Esophagus squamous epithelium (tissue), 4 donors: ENCODE measurements around the gene SCPEP1.

Experiments used
- POLR2A ChIP-seq, 4 donors: fragments of 450-650 bp; IDR thresholded peaks; one replicate each; pipeline ENCODE4 v1.6.1; 2017; ENCODE audit warnings: antibody characterized with exemption in 4 of 4, mild to moderate bottlenecking in 4 of 4, moderate library complexity in 3 of 4
- TF ChIP-seq, protein P1 (sequence below), 6 experiments: fragments of 450-650 bp in 4 of 6; fragments of 200-600 bp in 2 of 6; sonication (generic) in 2 of 6; IDR thresholded peaks; one replicate each; pipeline ENCODE4 v1.5.1; 2016 to 2019; ENCODE audit warnings: antibody characterized with exemption in 6 of 6, mild to moderate bottlenecking in 4 of 6, moderate library complexity in 4 of 6

DNA sequence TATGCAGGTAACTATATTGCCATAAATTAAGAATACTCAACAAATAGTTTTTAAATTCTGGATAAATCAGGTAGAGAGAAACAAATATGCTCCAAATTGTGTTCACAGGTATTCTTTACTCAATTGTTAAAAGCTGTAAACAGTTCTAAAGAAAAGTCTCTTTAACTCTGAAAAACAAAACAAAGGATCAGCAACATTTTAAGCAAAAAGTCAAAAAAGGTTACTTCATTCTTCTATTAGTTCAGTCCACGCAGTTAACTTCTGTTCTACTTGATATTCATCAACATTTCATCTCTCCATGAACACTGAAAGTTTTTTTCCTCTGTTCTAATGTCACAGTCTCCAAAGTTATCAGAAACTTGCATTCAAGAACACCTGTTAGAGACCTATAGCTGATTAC lies 47.9 kb downstream of the SCPEP1 start:
- TF ChIP-seq, protein P1, sequence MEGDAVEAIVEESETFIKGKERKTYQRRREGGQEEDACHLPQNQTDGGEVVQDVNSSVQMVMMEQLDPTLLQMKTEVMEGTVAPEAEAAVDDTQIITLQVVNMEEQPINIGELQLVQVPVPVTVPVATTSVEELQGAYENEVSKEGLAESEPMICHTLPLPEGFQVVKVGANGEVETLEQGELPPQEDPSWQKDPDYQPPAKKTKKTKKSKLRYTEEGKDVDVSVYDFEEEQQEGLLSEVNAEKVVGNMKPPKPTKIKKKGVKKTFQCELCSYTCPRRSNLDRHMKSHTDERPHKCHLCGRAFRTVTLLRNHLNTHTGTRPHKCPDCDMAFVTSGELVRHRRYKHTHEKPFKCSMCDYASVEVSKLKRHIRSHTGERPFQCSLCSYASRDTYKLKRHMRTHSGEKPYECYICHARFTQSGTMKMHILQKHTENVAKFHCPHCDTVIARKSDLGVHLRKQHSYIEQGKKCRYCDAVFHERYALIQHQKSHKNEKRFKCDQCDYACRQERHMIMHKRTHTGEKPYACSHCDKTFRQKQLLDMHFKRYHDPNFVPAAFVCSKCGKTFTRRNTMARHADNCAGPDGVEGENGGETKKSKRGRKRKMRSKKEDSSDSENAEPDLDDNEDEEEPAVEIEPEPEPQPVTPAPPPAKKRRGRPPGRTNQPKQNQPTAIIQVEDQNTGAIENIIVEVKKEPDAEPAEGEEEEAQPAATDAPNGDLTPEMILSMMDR (IDR thresholded peaks at IDR 0.05) = no peak
- no peak for TF ChIP-seq POLR2A (IDR thresholded peaks at IDR 0.05)
